HepG2 (cell line): Measurements from ENCODE around the gene ZNF772. TPM values are rescaled to one million over a fixed set of nuclear protein-coding genes. Genes with fewer than 3 reads are reported as not detected.

Experiments used
- DR1 ChIP-seq: sonication (generic); formaldehyde crosslinking; IDR thresholded peaks from 2 replicates; pipeline ENCODE4 v1.8.0; 2021; ENCODE audit warnings: mild to moderate bottlenecking, missing genetic modification reagents, inconsistent platforms
- GTF3A ChIP-seq: sonication (generic); formaldehyde crosslinking; conservative IDR thresholded peaks from 2 replicates; pipeline ENCODE4 v1.4.0; 2020; ENCODE audit warnings: mild to moderate bottlenecking, missing genetic modification reagents
- IKZF4 ChIP-seq: sonication (generic); formaldehyde crosslinking; IDR thresholded peaks from 2 replicates; pipeline ENCODE4 v1.5.1; 2020; ENCODE audit warnings: borderline replicate concordance, mild to moderate bottlenecking, low read depth, missing genetic modification reagents; ENCODE audit errors: not compliant biosample characterization
- KDM5A ChIP-seq: fragments of 200-600 bp; sonication (generic); IDR thresholded peaks from 2 replicates; pipeline ENCODE4 v1.7.0; 2018; ENCODE audit warnings: antibody characterized with exemption, mild to moderate bottlenecking, low read length, borderline replicate concordance
- MED1 ChIP-seq: sonication (generic); formaldehyde crosslinking; IDR thresholded peaks from 2 replicates; pipeline ENCODE4 v1.4.0; 2020; ENCODE audit warnings: missing genetic modification reagents
- PAX8 ChIP-seq: sonication (generic); formaldehyde crosslinking; IDR thresholded peaks from 2 replicates; pipeline ENCODE4 v1.8.0; 2022; ENCODE audit warnings: mild to moderate bottlenecking, missing genetic modification reagents, borderline replicate concordance
- SKI ChIP-seq: fragments of 450-650 bp; IDR thresholded peaks from one replicate; pipeline ENCODE4 v1.6.1; 2018; ENCODE audit warnings: mild to moderate bottlenecking; ENCODE audit not compliant: partially characterized antibody
- STAG1 ChIP-seq: sonication (generic); formaldehyde crosslinking; IDR thresholded peaks from 2 replicates; pipeline ENCODE4 v1.4.0; 2020; ENCODE audit warnings: missing genetic modification reagents
- TEAD3 ChIP-seq: optimal IDR thresholded peaks from 2 replicates; pipeline ENCODE3; 2016; ENCODE audit warnings: borderline replicate concordance
- U2AF1 ChIP-seq: fragments of 200-400 bp; formaldehyde crosslinking; optimal IDR thresholded peaks from 2 replicates; pipeline ENCODE3; 2017; ENCODE audit warnings: mild to moderate bottlenecking, low read depth, low read length
- ZNF124 ChIP-seq: sonication (generic); formaldehyde crosslinking; IDR thresholded peaks from 2 replicates; pipeline ENCODE4 v1.4.0; 2020; ENCODE audit warnings: missing genetic modification reagents
- ZNF253 ChIP-seq: sonication (generic); formaldehyde crosslinking; IDR thresholded peaks from 2 replicates; pipeline ENCODE4 v1.8.0; 2022; ENCODE audit warnings: mild to moderate bottlenecking, missing genetic modification reagents, borderline replicate concordance
- ZNF337 ChIP-seq: sonication (generic); formaldehyde crosslinking; IDR thresholded peaks from 2 replicates; pipeline ENCODE4 v1.5.1; 2020; ENCODE audit warnings: missing genetic modification reagents, low read depth, mild to moderate bottlenecking, borderline replicate concordance
- ZNF431 ChIP-seq: sonication (generic); formaldehyde crosslinking; IDR thresholded peaks from 2 replicates; pipeline ENCODE4 v1.9.0; 2022; ENCODE audit warnings: missing genetic modification reagents, low read depth, mild to moderate bottlenecking, borderline replicate concordance
- ZNF607 ChIP-seq: sonication (generic); formaldehyde crosslinking; IDR thresholded peaks from 2 replicates; pipeline ENCODE4 v1.5.1; 2020; ENCODE audit warnings: missing genetic modification reagents, mild to moderate bottlenecking, borderline replicate concordance
- ZNF713 ChIP-seq: sonication (generic); formaldehyde crosslinking; IDR thresholded peaks from 2 replicates; pipeline ENCODE4 v1.4.0; 2020; ENCODE audit warnings: mild to moderate bottlenecking, missing genetic modification reagents
- ZNF749 ChIP-seq: sonication (generic); formaldehyde crosslinking; IDR thresholded peaks from 2 replicates; pipeline ENCODE4 v1.8.0; 2022; ENCODE audit warnings: mild to moderate bottlenecking, missing genetic modification reagents, moderate library complexity, borderline replicate concordance
- ZNF773 ChIP-seq: sonication (generic); formaldehyde crosslinking; IDR thresholded peaks from 2 replicates; pipeline ENCODE4 v1.4.0; 2020; ENCODE audit warnings: missing genetic modification reagents, borderline replicate concordance
- ZSCAN22 ChIP-seq: sonication (generic); formaldehyde crosslinking; IDR thresholded peaks from 2 replicates; pipeline ENCODE4 v1.4.0; 2020; ENCODE audit warnings: mild to moderate bottlenecking, missing genetic modification reagents
- ZSCAN31 ChIP-seq: sonication (generic); formaldehyde crosslinking; IDR thresholded peaks from 2 replicates; pipeline ENCODE4 v1.5.0; 2020; ENCODE audit warnings: low read depth, mild to moderate bottlenecking, missing genetic modification reagents
- polyA plus RNA-seq, 8 experiments: library from polyadenylated mRNA; depleted of rRNA in 3 of 8; stranded (reverse) in 7 of 8; unstranded in 1 of 8; fragments of >200 nt; fragmentation: Illumina TruSeq in 4 of 8; extraction: Trizol in 4 of 8; gene quantifications; 2 replicates each; pipeline versions ENCODE4 v1.2.1 to v1.2.3, GENCODE V29; 2011 to 2016; ENCODE audit warnings: low read depth in 4 of 8, missing spikeins in 1 of 8, mixed read lengths in 1 of 8; ENCODE audit not compliant: insufficient read depth in 1 of 8
- total RNA-seq, 5 experiments: library from RNA; depleted of rRNA; stranded (reverse); fragments of >200 nt; fragmentation: Illumina TruSeq; extraction: Trizol; gene quantifications; 2 replicates each; pipeline ENCODE4 v1.2.3, GENCODE V29; 2016; ENCODE audit warnings: low read depth in 1 of 5
- TF ChIP-seq, protein P1 (sequence below): sonication (generic); formaldehyde crosslinking; IDR thresholded peaks from 2 replicates; pipeline ENCODE4 v1.5.0; 2020; ENCODE audit warnings: missing genetic modification reagents
- TF ChIP-seq, protein P2 (sequence below): sonication (generic); formaldehyde crosslinking; IDR thresholded peaks from 2 replicates; pipeline ENCODE4 v1.4.0; 2020; ENCODE audit warnings: missing genetic modification reagents
- TF ChIP-seq, protein P3 (sequence below): sonication (generic); formaldehyde crosslinking; IDR thresholded peaks from 2 replicates; pipeline ENCODE4 v1.9.0; 2021; ENCODE audit warnings: missing genetic modification reagents, borderline replicate concordance
- TF ChIP-seq, protein P4 (sequence below): sonication (generic); formaldehyde crosslinking; IDR thresholded peaks from 2 replicates; pipeline ENCODE4 v1.5.1; 2020; ENCODE audit warnings: missing genetic modification reagents, mild to moderate bottlenecking, borderline replicate concordance
- TF ChIP-seq, protein P5 (sequence below): sonication (generic); formaldehyde crosslinking; IDR thresholded peaks from 2 replicates; pipeline ENCODE4 v1.8.0; 2023; ENCODE audit warnings: mild to moderate bottlenecking, missing genetic modification reagents

Gene ZNF772
- total and polyA plus RNA-seq, 2 of the 13 experiments (the other 11 are each of a cell fraction or from before 2014, with no cell fraction given) = 3.1 to 17.2 TPM

DNA sequence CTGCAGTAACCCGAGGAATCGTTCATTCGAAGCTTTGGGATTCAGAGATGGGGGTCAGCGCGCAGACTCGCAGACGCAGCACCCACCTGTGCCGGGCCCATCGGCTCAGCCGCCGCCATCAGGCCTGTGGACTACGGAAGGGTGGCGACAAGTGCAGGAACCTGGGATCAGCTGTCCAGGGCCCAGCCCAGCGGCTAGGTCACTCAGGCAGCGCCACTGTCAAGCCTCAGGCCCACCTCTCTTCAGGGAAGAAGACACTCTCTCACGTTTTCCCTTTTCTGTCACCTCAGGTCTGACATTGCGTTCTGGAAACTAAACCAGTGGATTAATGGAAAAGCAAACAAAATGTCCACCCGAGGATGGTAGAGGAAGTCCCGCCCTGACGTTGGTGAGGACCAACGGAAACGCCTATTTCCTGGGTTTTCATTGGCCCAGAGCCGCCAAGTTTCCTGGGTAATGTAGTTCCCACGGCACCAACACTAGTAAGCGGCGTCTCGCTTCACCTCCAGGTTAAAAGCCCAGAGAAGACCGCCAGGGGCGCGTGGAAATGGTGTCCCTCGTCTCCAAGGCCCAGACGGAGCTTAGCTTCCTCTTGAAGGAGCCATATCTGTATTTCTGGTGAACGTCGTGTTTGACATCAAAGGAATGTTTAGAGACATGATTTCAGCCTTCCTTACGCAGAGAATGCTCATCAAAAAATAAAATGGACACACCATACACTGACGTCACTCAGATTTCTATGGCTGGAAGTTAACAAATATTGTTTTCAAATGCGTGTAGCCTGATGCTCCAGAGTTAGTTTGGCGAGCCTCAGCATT, at the start of gene ZNF772 (continued):
- TF ChIP-seq ZNF749 (CRISPR knock-in tag) (no peak), TEAD3 (peak; percentile 6), ZNF607 (CRISPR knock-in tag) (peak; percentile 91), ZNF713 (CRISPR knock-in tag) (no peak), ZSCAN31 (CRISPR knock-in tag) (no peak), SKI (no peak), PAX8 (CRISPR knock-in tag) (no peak), ZNF773 (CRISPR knock-in tag) (no peak), U2AF1 (no peak), KDM5A (no peak; the same call in 1 of the 2 replicates), STAG1 (CRISPR knock-in tag) (no peak), GTF3A (CRISPR knock-in tag) (no peak), ZNF253 (no peak), IKZF4 (no peak), ZNF337 (CRISPR knock-in tag) (no peak), ZNF124 (CRISPR knock-in tag) (no peak), ZSCAN22 (CRISPR knock-in tag) (peak; percentile 99), DR1 (CRISPR knock-in tag) (0 out of 2 replicates have a peak, but pooled peaks have one; percentile 41), ZNF431 (no peak), MED1 (CRISPR knock-in tag) (peak; percentile 24; the same call in 1 of the 2 replicates)
- TF ChIP-seq, protein P1, sequence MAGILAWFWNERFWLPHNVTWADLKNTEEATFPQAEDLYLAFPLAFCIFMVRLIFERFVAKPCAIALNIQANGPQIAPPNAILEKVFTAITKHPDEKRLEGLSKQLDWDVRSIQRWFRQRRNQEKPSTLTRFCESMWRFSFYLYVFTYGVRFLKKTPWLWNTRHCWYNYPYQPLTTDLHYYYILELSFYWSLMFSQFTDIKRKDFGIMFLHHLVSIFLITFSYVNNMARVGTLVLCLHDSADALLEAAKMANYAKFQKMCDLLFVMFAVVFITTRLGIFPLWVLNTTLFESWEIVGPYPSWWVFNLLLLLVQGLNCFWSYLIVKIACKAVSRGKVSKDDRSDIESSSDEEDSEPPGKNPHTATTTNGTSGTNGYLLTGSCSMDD (CRISPR knock-in tag) = no peak
- TF ChIP-seq, protein P2, sequence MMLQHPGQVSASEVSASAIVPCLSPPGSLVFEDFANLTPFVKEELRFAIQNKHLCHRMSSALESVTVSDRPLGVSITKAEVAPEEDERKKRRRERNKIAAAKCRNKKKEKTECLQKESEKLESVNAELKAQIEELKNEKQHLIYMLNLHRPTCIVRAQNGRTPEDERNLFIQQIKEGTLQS (CRISPR knock-in tag) = no peak
- TF ChIP-seq, protein P3, sequence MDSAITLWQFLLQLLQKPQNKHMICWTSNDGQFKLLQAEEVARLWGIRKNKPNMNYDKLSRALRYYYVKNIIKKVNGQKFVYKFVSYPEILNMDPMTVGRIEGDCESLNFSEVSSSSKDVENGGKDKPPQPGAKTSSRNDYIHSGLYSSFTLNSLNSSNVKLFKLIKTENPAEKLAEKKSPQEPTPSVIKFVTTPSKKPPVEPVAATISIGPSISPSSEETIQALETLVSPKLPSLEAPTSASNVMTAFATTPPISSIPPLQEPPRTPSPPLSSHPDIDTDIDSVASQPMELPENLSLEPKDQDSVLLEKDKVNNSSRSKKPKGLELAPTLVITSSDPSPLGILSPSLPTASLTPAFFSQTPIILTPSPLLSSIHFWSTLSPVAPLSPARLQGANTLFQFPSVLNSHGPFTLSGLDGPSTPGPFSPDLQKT (CRISPR knock-in tag) = no peak
- TF ChIP-seq, protein P4, sequence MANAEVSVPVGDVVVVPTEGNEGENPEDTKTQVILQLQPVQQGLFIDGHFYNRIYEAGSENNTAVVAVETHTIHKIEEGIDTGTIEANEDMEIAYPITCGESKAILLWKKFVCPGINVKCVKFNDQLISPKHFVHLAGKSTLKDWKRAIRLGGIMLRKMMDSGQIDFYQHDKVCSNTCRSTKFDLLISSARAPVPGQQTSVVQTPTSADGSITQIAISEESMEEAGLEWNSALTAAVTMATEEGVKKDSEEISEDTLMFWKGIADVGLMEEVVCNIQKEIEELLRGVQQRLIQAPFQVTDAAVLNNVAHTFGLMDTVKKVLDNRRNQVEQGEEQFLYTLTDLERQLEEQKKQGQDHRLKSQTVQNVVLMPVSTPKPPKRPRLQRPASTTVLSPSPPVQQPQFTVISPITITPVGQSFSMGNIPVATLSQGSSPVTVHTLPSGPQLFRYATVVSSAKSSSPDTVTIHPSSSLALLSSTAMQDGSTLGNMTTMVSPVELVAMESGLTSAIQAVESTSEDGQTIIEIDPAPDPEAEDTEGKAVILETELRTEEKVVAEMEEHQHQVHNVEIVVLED (CRISPR knock-in tag) = peak; percentile 96
- TF ChIP-seq, protein P5, sequence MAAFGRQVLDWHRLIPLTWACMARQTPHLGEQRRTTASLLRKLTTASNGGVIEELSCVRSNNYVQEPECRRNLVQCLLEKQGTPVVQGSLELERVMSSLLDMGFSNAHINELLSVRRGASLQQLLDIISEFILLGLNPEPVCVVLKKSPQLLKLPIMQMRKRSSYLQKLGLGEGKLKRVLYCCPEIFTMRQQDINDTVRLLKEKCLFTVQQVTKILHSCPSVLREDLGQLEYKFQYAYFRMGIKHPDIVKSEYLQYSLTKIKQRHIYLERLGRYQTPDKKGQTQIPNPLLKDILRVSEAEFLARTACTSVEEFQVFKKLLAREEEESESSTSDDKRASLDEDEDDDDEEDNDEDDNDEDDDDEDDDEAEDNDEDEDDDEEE (CRISPR knock-in tag) = no peak
